Measurements from ENCODE around the gene TAS2R39.
"Not testable (repeated sequence)": the region's sequence is repeated elsewhere in the genome, so short reads cannot be mapped to it uniquely, and the experiment has no call there.

The TAS2R39 gene

GRCh38 chr7:143183024-143183423 lies at the start of gene TAS2R39:
Gene TAS2R39 (plus strand): TSS chr7:143183419. CDS start chr7:143183419, 0 bp downstream.
- no peak for DNase-seq (ENCODE audit: low read depth)

DNA sequence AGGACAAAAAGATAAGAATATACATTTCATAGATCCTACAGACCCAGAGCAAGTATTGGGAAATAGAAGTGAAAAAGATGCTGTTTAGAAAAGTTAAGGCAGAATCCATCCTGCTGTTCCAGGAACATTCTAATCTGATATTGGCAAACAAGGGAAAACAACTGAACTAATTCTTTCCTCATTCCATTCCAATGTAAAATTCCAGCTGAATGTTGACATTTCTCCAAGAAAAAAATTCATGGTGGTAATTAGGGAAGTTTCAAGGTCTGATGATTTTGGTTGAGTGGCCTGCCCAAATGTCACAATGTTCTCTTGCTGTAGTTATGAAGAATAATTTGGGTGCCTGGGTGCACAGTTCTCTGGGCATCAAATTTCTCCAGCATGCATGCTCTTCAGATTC lies 36.1 kb upstream of the TAS2R39 start:
- no peak for DNase-seq (ENCODE audit: low read depth)

- DNase-seq (ENCODE audit: low read depth) = no peak
Measured at GRCh38 chr7:143148050-143148449, 35.2 kb upstream of the TAS2R39 start.

DNA sequence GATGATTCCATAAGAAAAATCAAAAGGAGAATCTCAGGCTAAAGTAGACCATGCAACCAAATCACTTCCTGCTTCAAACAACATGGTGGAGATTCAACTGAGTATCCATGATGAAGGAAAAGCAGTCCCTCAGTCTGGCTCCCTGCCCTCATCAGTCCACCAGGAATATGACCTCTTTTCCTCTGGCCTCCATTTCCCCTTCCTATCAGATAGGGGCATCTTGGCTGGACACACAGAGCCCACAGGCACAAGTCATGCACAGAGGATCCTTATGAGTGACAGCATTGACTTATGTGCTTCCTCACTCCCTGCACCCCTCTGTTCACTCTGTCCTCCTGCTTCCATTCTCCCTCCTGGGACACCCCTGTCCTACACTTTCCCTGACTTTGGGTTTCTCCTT lies 34.6 kb upstream of the TAS2R39 start:
- DNase-seq (ENCODE audit: low read depth) = no peak

DNA sequence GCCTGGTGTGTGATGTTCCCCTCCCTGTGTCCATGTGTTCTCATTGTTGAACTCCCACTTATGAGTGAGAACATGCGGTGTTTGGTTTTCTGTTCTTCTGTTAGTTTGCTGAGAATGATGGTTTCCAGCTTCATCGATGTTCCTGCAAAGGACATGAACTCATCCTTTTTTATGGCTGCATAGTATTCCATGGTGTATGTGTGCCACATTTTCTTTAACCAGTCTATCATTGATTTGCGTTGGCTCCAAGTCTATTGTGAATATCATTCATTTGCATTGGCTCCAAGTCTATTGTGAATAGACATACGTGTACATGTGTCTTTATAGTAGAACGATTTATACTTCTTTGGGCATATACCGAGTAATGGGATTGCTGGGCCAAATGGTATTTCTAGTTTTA lies 32.5 kb upstream of the TAS2R39 start:
- not testable (repeated sequence) for DNase-seq (ENCODE audit: low read depth)

- not testable (repeated sequence) for DNase-seq (ENCODE audit: low read depth)
Measured at GRCh38 chr7:143158617-143159016, 24.6 kb upstream of the TAS2R39 start.

GRCh38 chr7:143171697-143172096 lies 11.5 kb upstream of the TAS2R39 start:
- no peak for DNase-seq (ENCODE audit: low read depth)

DNA sequence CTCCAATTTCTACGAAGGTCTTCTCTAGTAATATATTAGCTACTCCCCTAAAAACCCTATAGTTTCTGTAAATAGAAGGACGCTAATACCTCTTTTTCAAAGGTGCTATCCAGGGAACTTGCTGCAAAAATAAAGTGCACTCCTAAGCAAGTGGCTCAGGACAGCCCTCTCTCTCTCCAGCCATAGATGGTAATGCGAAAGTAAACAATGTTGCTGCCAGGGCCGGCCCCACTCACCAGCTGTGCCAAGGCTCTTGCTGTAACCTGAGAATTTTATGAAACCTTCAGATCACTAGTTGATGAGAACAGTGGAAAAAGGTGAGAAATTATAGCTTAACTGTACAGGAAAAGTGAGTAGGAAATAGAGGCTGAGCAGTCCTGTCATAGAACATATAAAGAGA lies 10.9 kb upstream of the TAS2R39 start:
- DNase-seq (ENCODE audit: low read depth) = no peak

DNA sequence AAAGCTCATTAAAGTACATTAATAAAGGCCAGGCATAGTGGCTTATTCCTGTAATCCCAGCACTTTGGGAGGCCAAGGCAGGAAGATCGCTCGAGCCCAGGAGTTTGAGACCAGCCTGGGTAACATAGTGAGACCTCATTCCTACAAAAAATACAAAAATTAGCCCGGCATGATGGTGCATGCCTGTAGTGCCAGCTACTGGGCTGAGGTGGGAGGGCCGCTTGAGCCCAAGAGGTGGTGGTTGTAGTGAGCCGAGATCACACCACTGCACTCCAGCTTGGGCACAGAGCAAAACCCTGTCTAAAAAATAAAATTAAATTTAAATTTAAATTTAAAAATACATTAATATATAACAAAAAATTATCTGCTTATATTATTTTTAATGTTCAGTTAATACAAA lies 7.1 kb upstream of the TAS2R39 start:
- no peak for DNase-seq (ENCODE audit: low read depth)

DNA sequence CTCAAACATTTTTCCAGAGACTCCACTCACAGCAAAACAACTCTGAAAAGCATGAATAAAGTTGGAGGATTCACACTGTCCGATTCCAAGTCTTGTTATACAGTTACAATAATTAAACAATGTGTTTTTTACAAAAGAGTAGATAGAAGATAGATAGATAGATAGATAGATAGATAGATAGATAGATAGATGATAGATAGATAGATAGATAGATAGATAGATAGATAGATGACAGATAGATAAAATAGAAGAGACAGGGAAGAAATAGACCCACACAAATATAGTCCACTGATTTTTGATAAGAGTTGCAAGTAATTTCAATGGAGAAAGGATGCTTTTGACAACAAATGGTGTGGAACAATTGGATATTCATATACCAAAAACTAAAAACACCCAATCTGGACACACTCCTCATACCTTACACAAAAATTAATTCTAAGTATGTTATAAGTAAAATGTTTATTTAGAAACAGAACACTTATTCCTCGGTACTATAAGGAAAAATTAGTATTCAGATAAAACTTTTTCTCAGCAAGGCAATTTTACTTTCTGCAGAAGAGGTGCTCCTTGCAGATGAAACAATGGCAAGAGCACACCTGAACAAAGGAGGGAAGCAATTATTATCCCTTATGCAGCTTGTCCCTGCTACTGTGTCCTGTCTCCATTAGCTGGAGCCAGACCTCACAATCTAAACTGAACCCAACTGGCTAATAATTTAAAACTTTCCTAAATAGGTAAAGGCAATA lies 5.7 kb upstream of the TAS2R39 start:
- no peak for DNase-seq (ENCODE audit: low read depth)

DNA sequence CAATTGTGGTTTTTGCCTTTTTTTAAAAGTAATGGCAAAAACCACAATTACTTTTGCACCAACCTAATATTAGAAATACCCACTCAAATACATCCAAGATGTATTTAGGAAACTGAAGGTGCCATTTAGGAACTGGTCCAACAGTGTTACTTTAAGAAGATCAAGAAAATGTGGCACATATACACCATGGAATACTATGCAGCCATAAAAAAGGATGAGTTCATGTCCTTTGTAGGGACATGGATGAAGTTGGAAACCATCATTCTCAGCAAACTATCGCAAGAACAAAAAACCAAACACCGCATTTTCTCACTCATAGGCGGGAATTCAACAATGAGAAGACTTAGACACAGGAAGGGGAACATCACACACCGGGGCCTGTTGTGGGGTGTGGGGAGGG lies 2.4 kb upstream of the TAS2R39 start:
- DNase-seq (ENCODE audit: low read depth) = not testable (repeated sequence)

- no peak for DNase-seq (ENCODE audit: low read depth)
Measured at GRCh38 chr7:143181349-143181748, 1.9 kb upstream of the TAS2R39 start.

DNA sequence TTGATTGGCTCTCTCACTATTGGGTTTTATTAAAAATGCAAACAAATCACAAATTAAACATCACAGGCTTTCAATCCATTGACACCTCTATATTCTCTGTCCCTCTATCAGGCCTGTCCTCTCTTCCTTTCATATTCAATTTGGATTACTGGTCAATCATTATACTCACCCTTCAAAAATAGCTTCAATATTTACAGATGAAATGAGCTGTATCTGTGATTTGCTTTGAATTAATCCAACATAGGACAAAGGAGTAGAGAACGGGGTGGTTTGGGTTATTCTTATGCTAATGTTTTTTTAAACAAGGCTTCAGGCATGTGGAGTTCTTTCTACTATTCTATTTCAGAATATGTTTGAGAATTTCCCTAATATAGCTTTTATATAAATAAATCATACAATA lies 2.3 kb downstream of the TAS2R39 start:
- no peak for DNase-seq (ENCODE audit: low read depth)

GRCh38 chr7:143188994-143189393 lies 5.8 kb downstream of the TAS2R39 start:
- no peak for DNase-seq (ENCODE audit: low read depth)

- no peak for DNase-seq (ENCODE audit: low read depth)
Measured at GRCh38 chr7:143193880-143194279, 10.7 kb downstream of the TAS2R39 start.

- no peak for DNase-seq (ENCODE audit: low read depth)
Measured at GRCh38 chr7:143199040-143199439, 15.8 kb downstream of the TAS2R39 start.

DNA sequence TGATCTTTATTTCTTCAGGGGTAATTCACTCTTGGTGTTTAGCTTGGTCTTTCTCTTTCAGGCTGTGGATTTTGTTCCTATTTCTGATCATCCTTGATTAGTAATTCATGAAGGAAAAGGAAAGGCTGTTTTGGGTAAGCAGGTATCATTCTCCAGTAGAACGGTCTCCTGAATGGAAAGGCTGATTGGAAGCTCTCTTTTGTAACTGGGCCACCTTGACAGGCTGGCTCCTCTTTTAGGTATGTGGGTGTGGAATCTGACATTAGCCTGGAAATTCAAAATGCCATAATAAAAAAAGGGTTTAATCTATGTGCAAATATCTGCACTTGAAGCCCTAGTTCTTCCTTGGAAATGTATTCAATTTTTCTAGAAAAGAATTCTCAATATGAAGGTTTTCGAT lies 18.9 kb downstream of the TAS2R39 start:
- DNase-seq (ENCODE audit: low read depth) = no peak

DNA sequence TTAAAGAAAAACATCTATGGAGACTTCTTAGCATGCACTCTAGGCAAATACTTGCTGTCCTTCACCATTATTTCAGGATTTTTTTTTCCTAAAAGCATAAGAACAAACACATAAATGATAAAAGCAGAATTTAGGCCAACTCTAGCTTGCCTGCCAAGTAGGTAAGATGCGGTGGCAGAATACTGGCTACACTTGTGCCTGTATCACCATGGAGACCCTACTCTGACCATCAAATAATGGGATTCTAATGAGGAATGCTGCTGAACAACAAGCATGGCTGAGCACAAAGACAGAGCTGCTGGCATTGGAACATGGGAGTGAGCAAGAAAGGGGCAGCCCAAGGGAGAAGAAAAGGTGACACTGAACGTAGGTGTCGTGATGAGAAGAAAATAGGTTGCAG lies 20.2 kb downstream of the TAS2R39 start:
- DNase-seq (ENCODE audit: low read depth) = no peak

DNA sequence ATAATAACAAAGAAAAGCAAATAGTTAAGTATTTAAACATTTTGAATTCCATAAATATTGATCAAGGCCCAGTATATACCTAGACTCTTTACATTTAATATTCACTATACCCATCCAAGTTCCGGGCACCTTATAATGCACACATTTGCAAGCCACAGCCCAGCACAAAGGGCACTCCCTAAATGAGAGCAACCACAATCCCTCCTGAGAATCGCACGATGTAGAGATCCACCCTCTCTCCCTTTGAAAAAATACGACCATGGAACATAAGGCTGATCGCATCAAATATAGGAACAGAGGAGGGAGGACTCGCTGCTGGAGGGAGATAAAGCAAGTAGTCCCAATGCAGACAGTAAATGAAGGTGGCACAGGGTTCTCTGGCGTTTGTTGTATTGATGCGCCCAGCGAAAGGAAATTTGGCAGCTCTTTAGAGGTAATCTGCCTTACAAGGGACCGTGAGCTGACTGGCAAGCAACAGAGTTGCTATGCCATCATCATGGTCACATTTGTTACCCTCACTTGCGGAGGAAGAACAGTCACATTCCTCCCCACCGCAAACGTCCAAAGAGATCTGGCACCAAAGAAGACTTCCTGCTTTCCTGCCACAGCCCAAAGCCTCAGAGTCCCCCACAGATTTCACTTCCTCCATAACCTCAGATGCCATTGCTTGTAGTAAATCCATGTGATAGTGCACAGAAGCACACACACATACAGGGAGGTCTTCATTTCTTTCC lies 22.5 kb downstream of the TAS2R39 start:
- no peak for DNase-seq (ENCODE audit: low read depth)

- DNase-seq (ENCODE audit: low read depth) = no peak
Measured at GRCh38 chr7:143210541-143210940, 27.3 kb downstream of the TAS2R39 start.

- not testable (repeated sequence) for DNase-seq (ENCODE audit: low read depth)
Measured at GRCh38 chr7:143213478-143213877, 30.3 kb downstream of the TAS2R39 start.

DNA sequence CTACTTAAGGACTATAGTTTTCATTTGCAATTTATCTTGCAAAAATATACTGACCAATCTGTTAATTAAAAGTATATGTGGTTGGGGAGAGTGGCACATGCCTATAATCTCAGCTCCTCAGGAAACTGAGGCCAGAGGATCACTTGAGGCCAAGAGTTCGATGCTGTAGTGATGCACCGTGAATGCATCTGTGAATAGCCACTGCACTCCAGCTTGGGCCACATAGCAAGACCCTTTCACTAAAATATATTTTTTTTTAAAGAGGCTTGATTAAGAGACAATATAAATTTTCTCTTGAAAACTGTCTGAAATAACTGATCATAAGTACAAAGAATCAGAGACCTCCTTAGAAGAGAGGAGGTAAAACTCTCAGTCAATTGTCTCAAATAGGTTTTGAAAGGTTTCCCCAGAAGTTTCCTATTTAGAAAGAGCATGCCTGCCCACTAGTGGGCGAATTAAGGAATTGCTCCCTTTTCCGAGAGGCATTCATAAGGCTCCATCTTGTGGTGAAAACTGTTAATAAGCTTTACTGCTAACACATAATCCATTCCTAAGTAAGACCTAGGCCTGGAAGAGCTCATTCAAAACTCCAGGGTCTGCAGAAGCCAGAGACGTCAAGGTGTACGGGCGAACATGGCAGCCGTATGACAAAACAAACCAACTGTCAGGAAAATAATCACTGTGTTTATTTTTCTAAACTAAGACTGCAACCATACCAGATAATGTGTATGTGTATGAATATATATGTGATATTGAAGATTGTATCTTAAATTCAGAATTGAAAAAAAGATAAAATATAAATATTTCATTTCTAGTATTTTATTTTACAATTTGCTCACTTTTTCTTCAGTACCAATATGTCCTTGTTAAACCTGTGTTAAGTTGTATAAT lies 31.8 kb downstream of the TAS2R39 start:
- DNase-seq (ENCODE audit: low read depth) = peak; percentile 72

DNA sequence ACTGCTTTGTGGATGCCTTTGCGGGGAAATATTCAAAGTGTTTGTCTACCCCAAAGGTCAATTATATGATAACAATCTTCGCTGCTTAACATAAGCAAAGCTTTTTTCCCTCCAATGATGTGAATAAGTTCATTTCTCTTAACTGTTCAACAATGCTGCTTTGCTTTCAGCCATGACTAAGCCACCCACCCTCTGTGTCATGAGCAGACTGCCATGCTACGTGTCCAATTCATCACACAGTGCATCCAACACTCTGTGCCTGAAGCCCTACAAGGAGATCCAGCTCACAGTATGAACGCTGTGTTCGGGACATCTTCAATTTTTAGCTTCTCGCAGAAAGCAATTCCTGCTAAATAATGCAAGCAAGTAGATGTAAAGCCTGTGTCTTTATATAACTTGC lies 32.9 kb downstream of the TAS2R39 start:
- no peak for DNase-seq (ENCODE audit: low read depth)
